ENCODE data around the gene GALNT8. TPM values are rescaled to one million over a fixed set of nuclear protein-coding genes. Genes with fewer than 3 reads are reported as not detected.

The GALNT8 gene
- total RNA-seq = 0.67 TPM
- long read RNA-seq = 0 reads

DNA sequence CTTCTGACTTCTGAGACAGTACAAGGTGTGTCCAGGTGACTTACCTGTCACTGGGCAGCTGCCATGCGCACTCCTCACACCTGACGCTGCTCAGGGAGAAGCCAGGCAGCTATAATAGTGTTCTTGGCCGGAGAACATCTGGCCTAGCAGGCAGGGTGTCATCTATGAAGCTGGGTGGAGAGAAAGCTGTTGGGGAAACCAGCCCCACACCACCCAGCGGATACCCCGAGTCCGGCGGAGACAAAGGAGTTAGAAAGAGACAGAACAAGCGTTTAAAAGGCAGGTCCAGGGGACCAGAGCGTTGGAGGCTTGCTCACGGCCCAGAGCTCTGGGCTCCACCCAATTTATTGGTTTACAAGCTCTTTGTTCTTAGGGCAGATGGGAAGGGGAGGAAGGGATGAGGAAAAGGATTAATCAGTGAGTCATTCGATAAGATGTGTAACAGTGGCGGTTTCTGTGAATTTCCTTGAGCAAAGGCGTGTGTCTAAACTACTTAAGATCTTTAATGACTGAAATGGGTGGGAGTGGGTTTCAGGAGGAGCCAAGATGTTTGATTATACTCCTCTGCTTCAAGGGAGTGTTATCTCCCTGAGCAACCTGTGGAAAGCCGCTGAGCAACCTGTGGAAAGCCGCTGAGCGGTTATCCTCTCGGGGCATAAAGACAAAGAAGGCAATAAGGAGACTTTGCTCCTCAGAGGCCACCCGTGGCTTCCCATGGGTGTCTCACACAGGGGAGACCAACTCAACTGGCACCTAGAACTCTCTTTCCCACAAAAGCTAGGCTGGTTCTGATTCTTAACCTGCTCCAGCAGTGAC lies at the start of gene GALNT8:
GALNT8 (plus strand) TSS at position 580 of the 816 bp plus-strand sequence. CDS start 278 bp downstream, outside the sequence.
- intact Hi-C loops (cut with DNase I) = no loop called here
- Histone ChIP-seq H3K4me1 (no peaks in the 10 kb centered on the region), H3K27ac (no peak within 1 kb of the TSS), H3K4me3 (no peak within 1 kb of the TSS), H3K9me3 (no peaks in the 10 kb centered on the region), H3K36me3 (no peaks in the 10 kb centered on the region), H3K27me3 (peaks cover 7% of the 10 kb centered on the region)
- no peak for ATAC-seq
- TF ChIP-seq, protein P1, sequence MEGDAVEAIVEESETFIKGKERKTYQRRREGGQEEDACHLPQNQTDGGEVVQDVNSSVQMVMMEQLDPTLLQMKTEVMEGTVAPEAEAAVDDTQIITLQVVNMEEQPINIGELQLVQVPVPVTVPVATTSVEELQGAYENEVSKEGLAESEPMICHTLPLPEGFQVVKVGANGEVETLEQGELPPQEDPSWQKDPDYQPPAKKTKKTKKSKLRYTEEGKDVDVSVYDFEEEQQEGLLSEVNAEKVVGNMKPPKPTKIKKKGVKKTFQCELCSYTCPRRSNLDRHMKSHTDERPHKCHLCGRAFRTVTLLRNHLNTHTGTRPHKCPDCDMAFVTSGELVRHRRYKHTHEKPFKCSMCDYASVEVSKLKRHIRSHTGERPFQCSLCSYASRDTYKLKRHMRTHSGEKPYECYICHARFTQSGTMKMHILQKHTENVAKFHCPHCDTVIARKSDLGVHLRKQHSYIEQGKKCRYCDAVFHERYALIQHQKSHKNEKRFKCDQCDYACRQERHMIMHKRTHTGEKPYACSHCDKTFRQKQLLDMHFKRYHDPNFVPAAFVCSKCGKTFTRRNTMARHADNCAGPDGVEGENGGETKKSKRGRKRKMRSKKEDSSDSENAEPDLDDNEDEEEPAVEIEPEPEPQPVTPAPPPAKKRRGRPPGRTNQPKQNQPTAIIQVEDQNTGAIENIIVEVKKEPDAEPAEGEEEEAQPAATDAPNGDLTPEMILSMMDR (IDR thresholded peaks at IDR 0.05) = no peak
- DNase-seq = no peak

- TF ChIP-seq, protein P1 (IDR thresholded peaks at IDR 0.05) = no peak
- intact Hi-C loops (cut with DNase I) = no loop called here
- Histone ChIP-seq H3K4me1 (no peaks in the 10 kb centered on the region), H3K27me3 (no peaks in the 10 kb centered on the region), H3K4me3 (no peak overlapping the region), H3K9me3 (no peaks in the 10 kb centered on the region), H3K36me3 (peaks cover 28% of the 10 kb centered on the region), H3K27ac (no peak overlapping the region)
- no peak for ATAC-seq
- no peak for DNase-seq
These were observed 40.5 kb upstream of the GALNT8 start for GRCh38 chr12:4679711-4680110.

DNA sequence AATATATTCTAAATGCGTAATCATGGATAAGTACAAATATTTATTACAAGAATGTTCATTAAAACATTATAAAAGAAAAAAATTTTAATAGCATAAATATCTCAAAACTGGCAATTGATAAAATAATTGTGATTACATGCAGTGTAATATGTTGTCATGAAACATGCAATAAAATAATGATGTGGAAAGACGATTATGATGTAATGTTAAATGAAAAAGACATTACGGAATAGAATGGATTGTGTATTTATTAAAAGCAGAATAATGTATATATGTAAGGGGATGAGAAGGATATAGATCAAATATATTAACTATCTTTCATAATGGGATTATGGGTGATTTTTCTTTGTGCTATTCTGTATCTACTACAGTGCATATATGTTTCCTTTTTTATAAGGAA lies 38.5 kb upstream of the GALNT8 start:
- Histone ChIP-seq H3K36me3 (peaks cover 48% of the 10 kb centered on the region), H3K27me3 (no peaks in the 10 kb centered on the region), H3K4me1 (no peaks in the 10 kb centered on the region), H3K27ac (no peak overlapping the region), H3K4me3 (no peak overlapping the region), H3K9me3 (no peaks in the 10 kb centered on the region)
- TF ChIP-seq, protein P1 (IDR thresholded peaks at IDR 0.05) = no peak
- DNase-seq = no peak
- ATAC-seq = no peak
- intact Hi-C loops (cut with DNase I) = no loop called here

- Histone ChIP-seq H3K9me3 (no peaks in the 10 kb centered on the region), H3K4me1 (no peaks in the 10 kb centered on the region), H3K36me3 (peaks cover 68% of the 10 kb centered on the region), H3K27me3 (no peaks in the 10 kb centered on the region), H3K27ac (no peak overlapping the region), H3K4me3 (no peak overlapping the region)
- intact Hi-C loops (cut with DNase I) = no loop called here
- no peak for DNase-seq
- no peak for ATAC-seq
- TF ChIP-seq, protein P1 (IDR thresholded peaks at IDR 0.05) = no peak
These were observed 34.9 kb upstream of the GALNT8 start for GRCh38 chr12:4685317-4685716.

DNA sequence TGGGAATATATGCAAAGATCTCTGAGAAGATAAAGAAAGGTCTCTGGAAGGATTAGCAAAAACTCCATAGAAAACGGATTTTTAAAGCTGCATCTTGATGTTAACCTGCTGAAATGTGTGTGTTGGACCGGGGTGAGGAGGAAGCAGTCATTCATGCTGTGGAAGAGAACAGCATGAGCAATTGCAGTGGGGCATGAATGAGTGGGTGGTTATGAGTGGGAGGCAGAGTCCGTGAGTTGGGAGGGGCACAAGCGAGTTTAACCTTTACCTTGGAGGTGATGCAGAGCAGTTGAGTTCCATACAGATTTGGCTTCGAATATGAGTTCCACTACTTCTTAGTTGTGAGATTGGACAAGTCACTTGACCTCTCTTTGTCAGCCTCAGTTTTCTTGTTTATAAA lies 29.4 kb upstream of the GALNT8 start:
- no peaks in the 10 kb centered on the region for H3K27me3 ChIP-seq
- no peaks in the 10 kb centered on the region for H3K4me1 ChIP-seq
- ATAC-seq (no peak), DNase-seq (no peak)
- peaks cover 30% of the 10 kb centered on the region for H3K36me3 ChIP-seq
- intact Hi-C loops (cut with DNase I) = no loop called here
- TF ChIP-seq, protein P1 (IDR thresholded peaks at IDR 0.05) = no peak
- H3K9me3 ChIP-seq = no peaks in the 10 kb centered on the region
- H3K4me3 ChIP-seq = no peak overlapping the region
- H3K27ac ChIP-seq = no peak overlapping the region
